LNCaP clone FGC (cell line): Measurements from ENCODE around the gene PPP2R3A.
A peak's percentile ranks its signal among the peaks of the same experiment; 100 is the strongest.
"Not testable (repeated sequence)": the region's sequence is repeated elsewhere in the genome, so short reads cannot be mapped to it uniquely, and the experiment has no call there.

Source experiments
- DNase-seq: peaks from one replicate; pipeline ENCODE4 v3.0.0-alpha.2; 2011; ENCODE audit warnings: low read depth
- H3K4me3 ChIP-seq: 2 replicates; pipeline ENCODE4 v1.5.1; 2011; ENCODE audit warnings: mild to moderate bottlenecking, low read depth, low read length, control low read depth
- CTCF ChIP-seq: IDR thresholded peaks from 2 replicates; pipeline ENCODE4 v1.5.1; 2012; ENCODE audit warnings: mild to moderate bottlenecking; ENCODE audit not compliant: control insufficient read depth, insufficient read depth; ENCODE audit errors: extremely low read depth

Gene PPP2R3A

GRCh38 chr3:136189859-136190617, 224.5 kb downstream of the PPP2R3A start:
- no peak overlapping the region for H3K4me3 ChIP-seq
- no peak for DNase-seq
- TF ChIP-seq CTCF: no peak

GRCh38 chr3:136192195-136192594, 226.7 kb downstream of the PPP2R3A start:
- H3K4me3 ChIP-seq, DNase-seq: not testable (repeated sequence)

GRCh38 chr3:136192831-136193230, 227.3 kb downstream of the PPP2R3A start:
- TF ChIP-seq CTCF: no peak
- H3K4me3 ChIP-seq: peak overlapping the region; percentile 94
- DNase-seq: no peak

GRCh38 chr3:136193278-136194054, 227.9 kb downstream of the PPP2R3A start:
- peak overlapping the region; percentile 94 for H3K4me3 ChIP-seq
- TF ChIP-seq CTCF: no peak
- DNase-seq: no peak

- DNase-seq: no peak
- TF ChIP-seq CTCF: no peak
- H3K4me3 ChIP-seq: peak overlapping the region; percentile 94
These were observed 229.1 kb downstream of the PPP2R3A start for GRCh38 chr3:136194409-136195257.

GRCh38 chr3:136195258-136196063, 229.9 kb downstream of the PPP2R3A start:
- no peak for TF ChIP-seq CTCF

More at GRCh38 chr3:136195258-136196063, 229.9 kb downstream of the PPP2R3A start:
- H3K4me3 ChIP-seq: peak overlapping the region; percentile 94
- no peak for DNase-seq
